ENCODE data around the gene NBPF4.
"Not testable (repeated sequence)": the region's sequence is repeated elsewhere in the genome, so short reads cannot be mapped to it uniquely, and the experiment has no call there.

DNA sequence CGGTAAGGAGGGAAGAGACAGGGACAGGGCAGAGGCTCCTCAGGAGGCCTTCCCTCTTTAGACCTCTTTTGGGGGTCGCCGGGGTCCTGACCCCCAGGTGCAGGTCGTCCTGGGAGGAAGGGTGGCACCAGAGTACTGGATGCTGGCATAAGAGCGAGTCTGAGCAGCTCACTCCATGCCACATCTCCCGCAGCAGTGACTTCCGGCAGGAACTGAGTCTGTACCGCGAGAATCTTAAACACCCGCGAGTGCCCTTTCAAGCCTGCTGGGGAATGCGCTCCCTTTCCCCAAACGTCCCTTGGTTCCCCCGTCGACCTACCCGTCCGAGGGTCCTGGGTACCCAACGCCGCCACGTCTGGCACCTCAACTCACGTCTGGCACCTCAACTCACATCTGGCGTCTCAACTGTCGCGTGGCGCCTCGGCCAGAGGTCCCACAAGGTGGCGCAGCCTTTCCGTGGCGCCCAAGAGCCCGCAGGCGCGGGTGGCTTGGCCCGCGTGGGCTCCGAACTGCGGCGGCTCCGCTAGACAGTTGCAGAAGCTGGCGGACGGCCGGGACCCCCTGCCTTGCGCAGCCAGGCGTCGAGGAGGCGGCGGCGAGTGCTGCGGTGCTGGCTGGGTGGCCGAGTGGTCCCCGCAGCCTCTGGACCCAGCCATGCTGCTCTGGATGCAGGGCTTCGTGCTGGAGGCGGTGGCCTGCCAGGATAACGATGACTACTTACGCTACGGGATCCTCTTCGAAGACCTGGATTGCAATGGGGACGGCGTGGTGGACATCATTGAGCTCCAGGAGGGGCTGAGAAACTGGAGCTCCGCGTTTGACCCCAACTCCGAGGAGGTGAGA is 28.8 kb upstream of the NBPF4 start:
- not testable (repeated sequence) for TF ChIP-seq POLR2AphosphoS2 (conservative IDR thresholded peaks at IDR 0.05; ENCODE audit: low read length); TFCP2L1 (CRISPR knock-in tag; IDR thresholded peaks at IDR 0.05); ELK1 (IDR thresholded peaks at IDR 0.05; ENCODE audit: low read depth, low read length); JUNB (IDR thresholded peaks at IDR 0.05)
- TF ChIP-seq, protein P1, sequence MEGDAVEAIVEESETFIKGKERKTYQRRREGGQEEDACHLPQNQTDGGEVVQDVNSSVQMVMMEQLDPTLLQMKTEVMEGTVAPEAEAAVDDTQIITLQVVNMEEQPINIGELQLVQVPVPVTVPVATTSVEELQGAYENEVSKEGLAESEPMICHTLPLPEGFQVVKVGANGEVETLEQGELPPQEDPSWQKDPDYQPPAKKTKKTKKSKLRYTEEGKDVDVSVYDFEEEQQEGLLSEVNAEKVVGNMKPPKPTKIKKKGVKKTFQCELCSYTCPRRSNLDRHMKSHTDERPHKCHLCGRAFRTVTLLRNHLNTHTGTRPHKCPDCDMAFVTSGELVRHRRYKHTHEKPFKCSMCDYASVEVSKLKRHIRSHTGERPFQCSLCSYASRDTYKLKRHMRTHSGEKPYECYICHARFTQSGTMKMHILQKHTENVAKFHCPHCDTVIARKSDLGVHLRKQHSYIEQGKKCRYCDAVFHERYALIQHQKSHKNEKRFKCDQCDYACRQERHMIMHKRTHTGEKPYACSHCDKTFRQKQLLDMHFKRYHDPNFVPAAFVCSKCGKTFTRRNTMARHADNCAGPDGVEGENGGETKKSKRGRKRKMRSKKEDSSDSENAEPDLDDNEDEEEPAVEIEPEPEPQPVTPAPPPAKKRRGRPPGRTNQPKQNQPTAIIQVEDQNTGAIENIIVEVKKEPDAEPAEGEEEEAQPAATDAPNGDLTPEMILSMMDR (IDR thresholded peaks at IDR 0.05) = not testable (repeated sequence)
- TF ChIP-seq, protein P2, sequence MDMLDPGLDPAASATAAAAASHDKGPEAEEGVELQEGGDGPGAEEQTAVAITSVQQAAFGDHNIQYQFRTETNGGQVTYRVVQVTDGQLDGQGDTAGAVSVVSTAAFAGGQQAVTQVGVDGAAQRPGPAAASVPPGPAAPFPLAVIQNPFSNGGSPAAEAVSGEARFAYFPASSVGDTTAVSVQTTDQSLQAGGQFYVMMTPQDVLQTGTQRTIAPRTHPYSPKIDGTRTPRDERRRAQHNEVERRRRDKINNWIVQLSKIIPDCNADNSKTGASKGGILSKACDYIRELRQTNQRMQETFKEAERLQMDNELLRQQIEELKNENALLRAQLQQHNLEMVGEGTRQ (IDR thresholded peaks at IDR 0.05) = not testable (repeated sequence)
